ENCODE data around the gene POLR2C. TPM values are rescaled to one million over a fixed set of nuclear protein-coding genes. Genes with fewer than 3 reads are reported as not detected.

Gene POLR2C
- total and polyA plus RNA-seq, 2 of the 13 experiments (the other 11 are each of a cell fraction or from before 2014, with no cell fraction given), result 104 to 216 TPM

DNA sequence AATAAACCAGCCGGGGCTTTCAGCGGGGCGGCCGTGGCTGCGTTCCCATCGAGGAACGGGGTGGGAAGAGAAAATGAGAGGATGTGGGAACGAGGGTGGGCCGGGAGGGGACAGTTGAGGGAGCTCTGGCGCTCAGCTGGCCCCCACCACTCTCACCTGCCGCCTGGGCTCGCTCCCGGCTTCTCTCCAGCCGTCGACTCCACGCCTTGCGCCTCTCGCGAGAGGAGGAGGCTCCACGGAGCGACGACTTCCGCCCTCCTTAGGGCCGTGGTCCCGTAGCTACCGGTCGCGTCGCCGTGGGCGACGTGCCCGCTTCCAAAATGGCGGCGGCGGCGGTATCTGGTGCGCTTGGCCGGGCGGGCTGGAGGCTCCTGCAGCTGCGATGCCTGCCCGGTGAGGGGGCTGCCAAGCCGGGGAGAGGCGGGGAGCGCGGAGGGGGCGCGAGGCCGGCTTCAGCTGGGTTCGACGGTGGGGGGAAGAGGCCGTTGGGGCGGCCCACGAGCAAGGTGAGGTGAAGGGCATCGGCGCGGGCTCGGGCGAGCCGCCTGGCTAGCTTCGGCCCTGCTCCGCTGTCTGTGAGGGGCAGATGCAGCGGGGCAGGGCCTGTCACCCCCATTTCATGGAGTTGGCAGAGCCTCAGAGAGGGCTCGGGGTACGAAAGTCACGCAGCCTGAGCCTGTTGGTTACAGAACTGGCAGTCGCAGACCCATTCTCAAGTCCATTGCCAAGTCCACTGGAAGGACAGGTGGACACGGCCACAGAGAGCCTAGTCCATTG is 15.1 kb upstream of the POLR2C start, which contains the start of the genes CIAPIN1 and COQ9 (continued):
- TF ChIP-seq KAT2B (IDR thresholded peaks at IDR 0.05; ENCODE audit: borderline replicate concordance, low read depth, low read length) (no peak), ZNF143 (CRISPR knock-in tag; IDR thresholded peaks at IDR 0.05) (peak; percentile 52; the same call in 1 of the 2 replicates), HMGA1 (CRISPR knock-in tag; conservative IDR thresholded peaks at IDR 0.05) (no peak), ZBTB7B (CRISPR knock-in tag; IDR thresholded peaks at IDR 0.05) (peak; percentile 61; the same call in 1 of the 2 replicates), ZNF343 (CRISPR knock-in tag; IDR thresholded peaks at IDR 0.05) (peak; percentile 98), ZSCAN22 (CRISPR knock-in tag; IDR thresholded peaks at IDR 0.05) (0 out of 2 replicates have a peak, but pooled peaks have one; percentile 80), KLF6 (CRISPR knock-in tag; IDR thresholded peaks at IDR 0.05) (peak; percentile 91), ZNF251 (CRISPR knock-in tag; IDR thresholded peaks at IDR 0.05) (no peak), ATF7-NPFF (CRISPR knock-in tag; IDR thresholded peaks at IDR 0.05; ENCODE audit: low read depth) (peak; percentile 96), ZNF101 (CRISPR knock-in tag; IDR thresholded peaks at IDR 0.05; ENCODE audit: borderline replicate concordance, low read depth) (peak; percentile 64; the same call in 1 of the 2 replicates), ZNF589 (CRISPR knock-in tag; conservative IDR thresholded peaks at IDR 0.05) (peak; percentile 92), TAF15 (IDR thresholded peaks at IDR 0.05; ENCODE audit: low read depth, low read length, poor library complexity, severe bottlenecking) (peak; percentile 22), RELA (CRISPR knock-in tag; IDR thresholded peaks at IDR 0.05) (no peak), ZNF3 (CRISPR knock-in tag; IDR thresholded peaks at IDR 0.05) (no peak), POLR2AphosphoS2 (IDR thresholded peaks at IDR 0.05; ENCODE audit: low read depth, low read length) (no peak), PAF1 (CRISPR knock-in tag; IDR thresholded peaks at IDR 0.05) (no peak)
- TF ChIP-seq, protein P1, sequence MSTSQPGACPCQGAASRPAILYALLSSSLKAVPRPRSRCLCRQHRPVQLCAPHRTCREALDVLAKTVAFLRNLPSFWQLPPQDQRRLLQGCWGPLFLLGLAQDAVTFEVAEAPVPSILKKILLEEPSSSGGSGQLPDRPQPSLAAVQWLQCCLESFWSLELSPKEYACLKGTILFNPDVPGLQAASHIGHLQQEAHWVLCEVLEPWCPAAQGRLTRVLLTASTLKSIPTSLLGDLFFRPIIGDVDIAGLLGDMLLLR (CRISPR knock-in tag; IDR thresholded peaks at IDR 0.05), result peak; percentile 86; the same call in 1 of the 2 replicates
- TF ChIP-seq, protein P2, sequence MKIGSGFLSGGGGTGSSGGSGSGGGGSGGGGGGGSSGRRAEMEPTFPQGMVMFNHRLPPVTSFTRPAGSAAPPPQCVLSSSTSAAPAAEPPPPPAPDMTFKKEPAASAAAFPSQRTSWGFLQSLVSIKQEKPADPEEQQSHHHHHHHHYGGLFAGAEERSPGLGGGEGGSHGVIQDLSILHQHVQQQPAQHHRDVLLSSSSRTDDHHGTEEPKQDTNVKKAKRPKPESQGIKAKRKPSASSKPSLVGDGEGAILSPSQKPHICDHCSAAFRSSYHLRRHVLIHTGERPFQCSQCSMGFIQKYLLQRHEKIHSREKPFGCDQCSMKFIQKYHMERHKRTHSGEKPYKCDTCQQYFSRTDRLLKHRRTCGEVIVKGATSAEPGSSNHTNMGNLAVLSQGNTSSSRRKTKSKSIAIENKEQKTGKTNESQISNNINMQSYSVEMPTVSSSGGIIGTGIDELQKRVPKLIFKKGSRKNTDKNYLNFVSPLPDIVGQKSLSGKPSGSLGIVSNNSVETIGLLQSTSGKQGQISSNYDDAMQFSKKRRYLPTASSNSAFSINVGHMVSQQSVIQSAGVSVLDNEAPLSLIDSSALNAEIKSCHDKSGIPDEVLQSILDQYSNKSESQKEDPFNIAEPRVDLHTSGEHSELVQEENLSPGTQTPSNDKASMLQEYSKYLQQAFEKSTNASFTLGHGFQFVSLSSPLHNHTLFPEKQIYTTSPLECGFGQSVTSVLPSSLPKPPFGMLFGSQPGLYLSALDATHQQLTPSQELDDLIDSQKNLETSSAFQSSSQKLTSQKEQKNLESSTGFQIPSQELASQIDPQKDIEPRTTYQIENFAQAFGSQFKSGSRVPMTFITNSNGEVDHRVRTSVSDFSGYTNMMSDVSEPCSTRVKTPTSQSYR (CRISPR knock-in tag; IDR thresholded peaks at IDR 0.05; ENCODE audit: borderline replicate concordance), result no peak; the same call in 1 of the 2 replicates
- TF ChIP-seq, protein P3, sequence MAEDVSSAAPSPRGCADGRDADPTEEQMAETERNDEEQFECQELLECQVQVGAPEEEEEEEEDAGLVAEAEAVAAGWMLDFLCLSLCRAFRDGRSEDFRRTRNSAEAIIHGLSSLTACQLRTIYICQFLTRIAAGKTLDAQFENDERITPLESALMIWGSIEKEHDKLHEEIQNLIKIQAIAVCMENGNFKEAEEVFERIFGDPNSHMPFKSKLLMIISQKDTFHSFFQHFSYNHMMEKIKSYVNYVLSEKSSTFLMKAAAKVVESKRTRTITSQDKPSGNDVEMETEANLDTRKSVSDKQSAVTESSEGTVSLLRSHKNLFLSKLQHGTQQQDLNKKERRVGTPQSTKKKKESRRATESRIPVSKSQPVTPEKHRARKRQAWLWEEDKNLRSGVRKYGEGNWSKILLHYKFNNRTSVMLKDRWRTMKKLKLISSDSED (CRISPR knock-in tag; IDR thresholded peaks at IDR 0.05), result no peak
- TF ChIP-seq, protein P4, sequence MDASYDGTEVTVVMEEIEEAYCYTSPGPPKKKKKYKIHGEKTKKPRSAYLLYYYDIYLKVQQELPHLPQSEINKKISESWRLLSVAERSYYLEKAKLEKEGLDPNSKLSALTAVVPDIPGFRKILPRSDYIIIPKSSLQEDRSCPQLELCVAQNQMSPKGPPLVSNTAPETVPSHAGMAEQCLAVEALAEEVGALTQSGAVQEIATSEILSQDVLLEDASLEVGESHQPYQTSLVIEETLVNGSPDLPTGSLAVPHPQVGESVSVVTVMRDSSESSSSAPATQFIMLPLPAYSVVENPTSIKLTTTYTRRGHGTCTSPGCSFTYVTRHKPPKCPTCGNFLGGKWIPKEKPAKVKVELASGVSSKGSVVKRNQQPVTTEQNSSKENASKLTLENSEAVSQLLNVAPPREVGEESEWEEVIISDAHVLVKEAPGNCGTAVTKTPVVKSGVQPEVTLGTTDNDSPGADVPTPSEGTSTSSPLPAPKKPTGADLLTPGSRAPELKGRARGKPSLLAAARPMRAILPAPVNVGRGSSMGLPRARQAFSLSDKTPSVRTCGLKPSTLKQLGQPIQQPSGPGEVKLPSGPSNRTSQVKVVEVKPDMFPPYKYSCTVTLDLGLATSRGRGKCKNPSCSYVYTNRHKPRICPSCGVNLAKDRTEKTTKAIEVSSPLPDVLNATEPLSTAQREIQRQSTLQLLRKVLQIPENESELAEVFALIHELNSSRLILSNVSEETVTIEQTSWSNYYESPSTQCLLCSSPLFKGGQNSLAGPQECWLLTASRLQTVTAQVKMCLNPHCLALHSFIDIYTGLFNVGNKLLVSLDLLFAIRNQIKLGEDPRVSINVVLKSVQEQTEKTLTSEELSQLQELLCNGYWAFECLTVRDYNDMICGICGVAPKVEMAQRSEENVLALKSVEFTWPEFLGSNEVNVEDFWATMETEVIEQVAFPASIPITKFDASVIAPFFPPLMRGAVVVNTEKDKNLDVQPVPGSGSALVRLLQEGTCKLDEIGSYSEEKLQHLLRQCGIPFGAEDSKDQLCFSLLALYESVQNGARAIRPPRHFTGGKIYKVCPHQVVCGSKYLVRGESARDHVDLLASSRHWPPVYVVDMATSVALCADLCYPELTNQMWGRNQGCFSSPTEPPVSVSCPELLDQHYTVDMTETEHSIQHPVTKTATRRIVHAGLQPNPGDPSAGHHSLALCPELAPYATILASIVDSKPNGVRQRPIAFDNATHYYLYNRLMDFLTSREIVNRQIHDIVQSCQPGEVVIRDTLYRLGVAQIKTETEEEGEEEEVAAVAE (CRISPR knock-in tag; IDR thresholded peaks at IDR 0.05; ENCODE audit: borderline replicate concordance), result peak; percentile 93
